C4-2B (cell line): ENCODE measurements around the gene CLSTN2.

Experiments used
- CTCF ChIP-seq: fragments of 450-650 bp; conservative IDR thresholded peaks from 2 replicates; pipeline ENCODE4 v1.5.1; 2017; ENCODE audit warnings: mild to moderate bottlenecking
- ZFX ChIP-seq: fragments of 450-650 bp; IDR thresholded peaks from 2 replicates; pipeline ENCODE4 v1.6.1; 2017

- TF ChIP-seq CTCF (no peak), ZFX (no peak)
Observed at GRCh38 chr3:140586311-140586710, 651.3 kb downstream of the CLSTN2 start.
